GM12892 (cell line): ENCODE results near the gene FRS3.

Experiments used
- POLR2A ChIP-seq: IDR thresholded peaks from 2 replicates; pipeline ENCODE4 v1.6.1; 2011; ENCODE audit warnings: low read depth, low read length, control low read depth
- POLR2AphosphoS5 ChIP-seq: IDR thresholded peaks from 2 replicates; pipeline ENCODE4 v1.6.1; 2011; ENCODE audit warnings: low read depth, low read length, control low read depth
- TAF1 ChIP-seq: IDR thresholded peaks from 2 replicates; pipeline ENCODE4 v1.6.1; 2011; ENCODE audit warnings: low read depth, mild to moderate bottlenecking, control low read depth, low read length, borderline replicate concordance

DNA sequence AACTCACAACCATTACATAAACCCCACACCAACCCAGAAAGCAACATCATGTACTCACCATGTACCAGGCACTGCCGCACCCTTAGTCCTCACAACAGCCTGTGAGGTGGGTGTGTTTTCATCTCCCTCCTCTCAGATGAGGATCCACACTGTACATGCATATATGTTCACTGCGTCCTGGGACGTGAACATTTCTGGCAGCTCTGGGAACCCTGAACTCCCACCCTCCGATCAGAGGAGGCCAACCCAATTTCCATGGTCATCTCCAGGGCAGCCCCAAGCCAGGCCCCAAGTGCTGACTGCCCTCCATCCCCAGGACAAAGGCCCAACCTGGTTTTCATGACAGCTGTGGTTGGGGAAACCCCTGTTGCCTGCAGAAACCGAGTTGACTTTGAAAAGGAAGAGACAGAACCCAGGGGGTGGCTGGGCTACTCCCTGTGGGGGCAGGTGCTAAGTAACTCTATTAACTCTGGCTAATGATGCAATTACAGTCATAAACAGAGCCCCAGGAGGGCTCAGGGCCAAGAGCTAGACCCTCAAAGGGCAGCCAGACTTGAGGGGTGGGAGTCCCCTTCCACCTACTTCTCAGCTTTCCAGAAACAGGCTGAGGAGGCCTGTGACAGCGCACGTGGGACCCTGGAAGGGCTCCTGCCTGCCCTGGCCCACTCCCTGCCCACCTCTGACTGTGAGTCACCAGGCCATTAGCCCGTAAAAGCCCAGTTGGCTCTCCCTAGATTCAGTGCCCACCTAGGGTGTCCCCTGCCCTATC is 46.9 kb downstream of the FRS3 start:
- peak; percentile 65 for TF ChIP-seq POLR2A
- peak; percentile 54; the same call in 1 of the 2 replicates for TF ChIP-seq POLR2AphosphoS5
- peak; percentile 57; the same call in 1 of the 2 replicates for TF ChIP-seq TAF1
